GM21619 (cell line): ENCODE data around the gene CDK1.
A peak's percentile ranks its signal among the peaks of the same experiment; 100 is the strongest.

Experiments used
- ATAC-seq: cut with Tn5 transposase; IDR thresholded peaks from one replicate; pipeline ENCODE4 v1.9.1; 2021; ENCODE audit not compliant: unreplicated experiment

CDK1 gene

DNA sequence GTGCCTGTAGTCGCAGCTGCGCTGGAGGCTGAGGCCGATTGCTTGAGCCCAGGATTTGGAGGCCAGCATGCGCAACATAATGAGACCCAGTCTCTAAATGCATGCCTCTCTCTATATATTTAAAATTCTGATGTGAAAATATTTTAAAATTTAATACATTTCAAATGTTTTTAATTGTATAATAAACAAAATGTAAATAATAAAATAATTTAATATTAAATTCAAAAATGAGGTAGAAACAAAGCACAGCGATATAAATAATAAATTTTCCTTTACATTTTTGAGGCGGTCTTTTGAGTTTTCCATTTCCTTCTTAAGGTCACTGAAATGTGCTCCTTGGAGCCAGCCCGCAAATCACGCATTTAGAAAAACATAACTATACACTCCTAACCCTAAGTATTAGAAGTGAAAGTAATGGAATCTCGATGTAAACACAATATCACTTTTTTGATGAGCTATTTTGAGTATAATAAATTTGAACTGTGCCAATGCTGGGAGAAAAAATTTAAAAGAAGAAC lies 523 bp upstream of the CDK1 start:
- ATAC-seq, result peak; percentile 11

DNA sequence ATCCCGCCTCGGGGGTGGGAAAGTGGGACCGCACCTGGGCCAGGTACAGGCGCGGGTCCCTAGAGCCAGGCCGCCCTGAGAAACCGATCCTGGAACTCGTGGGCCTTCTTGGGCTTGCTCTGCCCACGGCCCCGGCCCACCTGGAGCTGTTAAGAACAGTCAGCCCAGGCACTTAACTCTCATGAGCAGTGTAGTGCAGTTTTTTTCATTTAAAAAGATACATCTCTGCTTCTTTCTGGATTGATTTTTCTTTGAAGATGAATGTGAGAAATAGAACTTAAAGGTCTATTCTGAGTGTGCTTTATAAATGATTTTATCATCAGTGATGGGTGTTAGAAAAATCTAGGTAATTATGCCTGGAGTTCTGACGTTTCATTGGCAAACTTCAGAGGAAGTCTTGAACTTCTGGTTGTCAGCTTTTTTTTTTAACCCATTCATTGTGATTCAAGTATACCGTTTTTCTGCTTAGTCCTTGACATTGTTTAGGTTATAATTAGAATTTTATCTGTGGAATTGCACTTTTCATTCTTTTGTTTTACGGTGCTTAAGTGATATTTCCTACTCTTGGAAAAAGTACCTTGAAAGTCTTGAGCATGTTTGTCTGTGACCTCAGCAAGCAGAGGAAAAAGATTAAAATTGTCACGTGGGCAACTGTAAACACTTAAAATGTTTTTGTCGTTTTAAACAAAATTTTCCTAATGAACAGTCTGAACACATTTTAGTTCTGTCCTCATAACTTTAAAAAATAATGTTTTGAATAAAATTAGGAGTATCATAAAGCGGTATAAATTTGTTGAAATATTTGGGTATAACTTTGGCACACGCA lies 906 bp downstream of the CDK1 start:
- ATAC-seq, result peak; percentile 12

DNA sequence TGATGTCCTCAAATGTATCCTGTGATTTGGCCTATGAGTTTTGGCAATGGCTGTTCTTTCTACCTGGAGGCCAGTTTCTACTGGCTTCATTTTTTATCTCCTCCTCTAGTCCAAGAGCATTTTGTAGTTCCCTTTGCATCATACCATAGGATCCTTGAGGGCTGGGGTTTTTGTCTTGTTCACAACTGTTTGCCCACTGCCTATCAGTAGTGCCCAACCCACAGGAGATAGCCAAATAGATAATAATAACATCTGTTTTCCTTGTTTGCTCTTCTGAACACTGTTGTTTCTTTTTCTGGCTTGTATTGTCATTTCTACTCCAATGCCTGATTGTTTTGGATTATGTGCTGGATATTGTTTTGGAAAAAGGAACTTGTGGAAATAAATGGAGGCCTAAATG lies 3.4 kb downstream of the CDK1 start:
- no peak for ATAC-seq

DNA sequence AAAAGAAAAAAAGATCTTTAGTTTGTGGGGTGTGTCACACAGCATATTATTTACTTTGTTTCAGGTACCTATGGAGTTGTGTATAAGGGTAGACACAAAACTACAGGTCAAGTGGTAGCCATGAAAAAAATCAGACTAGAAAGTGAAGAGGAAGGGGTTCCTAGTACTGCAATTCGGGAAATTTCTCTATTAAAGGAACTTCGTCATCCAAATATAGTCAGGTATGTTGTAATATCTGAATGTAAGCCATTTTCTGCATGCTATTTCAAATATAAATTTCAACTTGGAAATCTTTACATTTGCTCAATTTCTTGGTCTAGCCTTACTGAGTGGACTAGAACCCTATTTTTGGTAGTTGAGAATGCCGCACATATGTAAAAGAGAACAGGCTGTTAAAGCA lies 6.4 kb downstream of the CDK1 start:
- no peak for ATAC-seq

DNA sequence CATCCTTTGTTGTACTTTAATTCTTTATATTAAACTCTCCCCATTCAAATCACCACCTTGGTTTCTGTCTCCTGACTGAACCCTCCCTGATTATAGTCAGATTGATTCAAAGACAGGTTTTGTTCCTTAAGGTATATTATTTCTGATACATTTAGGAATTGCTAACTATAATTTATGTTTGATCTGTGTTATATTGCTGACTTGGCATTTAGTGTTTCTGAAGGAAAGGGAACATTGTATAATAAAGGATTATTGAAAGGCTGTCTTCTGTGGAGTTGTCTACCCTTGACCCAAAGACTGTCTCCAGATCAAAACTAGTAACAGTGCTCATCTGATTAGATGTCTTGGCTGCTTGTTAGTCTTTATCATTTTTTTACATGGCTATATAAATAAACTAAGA lies 10.3 kb downstream of the CDK1 start:
- ATAC-seq, result no peak

DNA sequence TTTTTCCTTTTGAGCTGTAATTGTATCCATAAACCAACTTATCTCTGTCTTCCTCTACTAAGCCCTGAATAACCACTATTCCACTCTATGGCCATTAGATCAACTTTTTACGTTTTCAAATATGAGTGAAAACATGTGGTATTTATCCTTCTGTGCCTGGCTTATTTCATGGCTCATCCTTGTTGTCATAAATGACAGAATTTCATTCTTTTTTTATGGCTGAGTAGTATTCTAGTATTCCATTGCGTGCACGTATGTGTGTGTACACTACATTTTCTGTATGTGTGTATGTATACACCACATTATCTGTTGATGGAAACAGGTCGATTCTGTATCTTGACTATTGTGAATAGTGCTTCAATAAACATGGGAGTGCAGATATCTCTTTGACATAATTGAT lies 11.1 kb downstream of the CDK1 start:
- no peak for ATAC-seq

DNA sequence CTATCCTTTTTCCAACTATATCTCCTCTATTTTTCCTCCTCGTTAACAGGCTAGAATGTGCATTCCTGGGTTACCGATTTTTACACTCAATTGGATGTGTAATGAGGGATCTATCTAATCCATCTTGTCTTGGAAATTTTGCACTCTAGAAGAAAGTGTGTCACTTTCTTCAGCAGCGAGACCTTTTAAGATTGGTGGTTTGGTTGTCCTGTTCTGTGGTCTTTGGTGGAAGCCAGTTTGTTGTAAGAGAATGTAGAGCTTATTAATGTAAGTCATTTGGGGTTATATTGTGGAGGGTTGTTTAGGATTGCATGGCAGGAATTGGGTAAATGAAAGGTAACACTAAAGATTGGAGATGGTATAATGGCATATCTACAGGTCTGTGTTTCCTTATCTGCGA lies 16.7 kb downstream of the CDK1 start:
- no peak for ATAC-seq

DNA sequence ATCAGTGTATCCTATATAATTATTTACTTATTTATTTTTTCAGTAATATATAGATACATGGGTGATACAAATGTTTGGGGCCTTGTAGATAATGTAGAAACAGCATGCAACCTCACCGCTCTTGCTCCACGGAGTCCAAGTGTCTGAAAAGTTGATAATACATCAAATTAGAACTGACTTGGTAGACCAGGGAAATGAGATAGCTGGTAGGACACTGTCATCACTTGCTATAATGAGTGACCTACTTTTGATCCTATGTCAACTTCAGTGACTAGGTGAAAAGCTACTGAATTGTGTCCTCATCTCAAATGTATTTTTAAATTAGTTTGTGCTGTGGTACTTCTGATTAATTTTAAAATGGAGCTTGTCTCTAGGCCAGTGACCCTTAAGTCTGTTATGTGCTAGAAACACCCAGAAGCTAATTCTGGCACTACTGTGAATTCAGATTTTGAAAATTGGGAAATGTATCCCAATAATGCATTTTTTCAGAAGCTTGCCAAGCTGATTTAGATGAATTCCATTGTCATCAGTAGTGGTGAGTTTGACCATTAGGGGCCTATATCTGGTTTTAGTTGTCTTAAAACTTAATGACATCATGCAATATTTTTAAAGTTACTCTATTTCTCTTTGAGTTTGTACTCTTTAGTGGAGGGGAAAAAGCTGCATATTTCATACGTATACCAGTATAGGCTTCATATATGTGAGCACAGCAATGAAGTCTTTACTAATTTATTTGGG lies 17.4 kb downstream of the CDK1 start:
- ATAC-seq, result no peak

DNA sequence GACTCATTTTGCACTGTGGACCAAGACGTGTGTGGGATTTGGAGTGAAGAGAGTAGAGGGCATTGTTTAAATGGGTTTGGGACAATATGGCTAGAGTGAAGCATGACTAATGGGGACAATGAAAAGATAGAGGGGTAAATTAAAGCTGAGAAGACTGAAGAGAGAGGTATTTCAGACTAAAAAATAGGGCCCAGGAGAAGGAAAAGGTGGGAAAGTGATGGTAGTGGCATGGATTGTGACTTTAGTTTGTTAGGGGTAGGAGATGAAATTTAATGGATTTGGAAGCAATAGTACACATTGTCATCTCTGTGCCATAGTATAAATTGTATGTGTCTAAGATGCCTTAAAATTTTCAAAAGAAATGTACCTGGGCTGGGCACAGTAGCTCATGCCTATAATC lies 18.2 kb downstream of the CDK1 start:
- no peak for ATAC-seq

DNA sequence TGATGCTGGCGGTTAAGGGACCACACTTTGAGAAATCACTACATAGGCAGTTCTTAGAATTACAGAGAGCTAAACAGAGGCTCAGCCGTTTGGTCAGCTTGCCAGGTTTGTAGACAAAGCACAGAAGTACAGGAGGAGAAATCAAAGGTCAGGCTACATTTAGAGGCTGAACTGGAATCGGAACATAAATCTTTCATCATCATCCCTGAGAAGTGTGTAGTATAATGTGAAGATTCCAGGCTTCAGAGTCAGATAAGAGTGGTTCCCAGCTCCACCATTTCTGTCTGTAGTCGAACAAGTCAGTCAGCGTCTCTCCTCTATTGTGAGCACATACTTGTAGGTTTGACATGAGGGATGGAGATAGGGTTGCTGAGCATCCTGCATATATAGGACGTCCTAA lies 18.9 kb downstream of the CDK1 start:
- ATAC-seq, result no peak

DNA sequence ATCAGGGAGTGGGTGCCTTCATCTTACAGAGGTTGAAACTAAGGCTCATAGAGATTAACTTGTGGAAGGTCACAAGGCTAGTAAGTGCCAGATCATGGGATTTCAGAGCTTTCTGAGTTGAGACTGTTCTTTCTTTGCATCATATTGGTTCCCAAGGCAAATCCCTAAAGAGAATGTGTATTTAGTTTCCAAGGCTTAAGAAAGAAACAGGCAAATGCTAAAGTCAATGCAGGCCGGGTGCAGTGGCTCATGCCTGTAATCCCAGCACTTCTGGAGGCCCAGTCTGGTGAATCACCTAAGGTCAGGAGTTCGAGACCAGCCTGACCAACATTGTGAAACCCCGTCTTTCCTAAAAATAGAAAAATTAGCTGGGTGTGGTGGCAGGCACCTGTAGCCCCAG lies 19.8 kb downstream of the CDK1 start:
- no peak for ATAC-seq

DNA sequence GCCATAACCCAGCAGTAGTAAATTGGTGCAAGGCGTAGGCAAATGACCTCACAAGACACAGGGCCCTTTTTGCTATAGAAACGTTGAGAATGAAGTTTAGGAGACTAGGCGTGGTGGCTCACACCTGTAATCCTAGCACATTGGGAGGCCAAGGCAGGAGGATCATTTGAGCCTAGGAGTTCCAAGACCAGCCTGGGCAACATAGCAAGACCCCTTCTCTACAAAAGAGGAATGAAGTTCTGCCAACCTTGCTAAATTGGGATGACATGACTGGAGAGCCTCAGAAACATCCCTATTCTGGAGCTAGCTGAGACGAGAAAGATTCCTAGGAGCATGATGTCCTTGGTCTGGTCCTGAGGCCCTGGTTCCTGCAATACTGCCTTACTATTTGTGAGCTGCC lies 20.6 kb downstream of the CDK1 start:
- no peak for ATAC-seq

DNA sequence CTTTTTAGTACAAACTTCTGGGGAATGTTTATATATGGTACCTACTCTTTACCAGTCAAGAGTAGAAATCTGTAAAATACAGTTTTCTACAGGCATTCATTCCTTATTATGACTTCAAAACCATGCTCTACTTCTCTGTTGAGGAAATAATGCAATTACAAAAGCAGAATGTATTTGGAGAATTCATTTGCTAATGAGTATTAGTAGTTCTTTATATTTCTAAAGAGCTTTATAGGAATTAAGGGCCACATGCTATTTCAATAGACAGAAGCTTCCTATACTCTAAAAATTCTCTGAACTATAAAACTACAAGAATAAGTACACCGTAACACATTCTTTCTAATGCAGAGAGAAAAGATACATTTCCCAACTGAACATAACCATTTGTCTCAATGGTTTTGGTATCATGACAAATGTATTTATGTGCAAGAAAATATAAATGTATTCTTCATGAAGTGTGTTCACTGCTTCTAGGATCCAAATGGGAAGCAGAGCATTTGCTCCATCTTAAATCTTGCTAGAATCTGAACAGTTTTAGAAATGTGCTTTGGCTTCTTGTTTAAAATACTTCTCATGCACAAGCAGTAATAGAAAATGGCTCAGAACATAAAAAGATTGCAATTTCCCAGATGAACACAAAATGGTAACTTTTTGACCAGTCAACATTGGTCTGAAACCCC lies 21.8 kb downstream of the CDK1 start:
- no peak for ATAC-seq

DNA sequence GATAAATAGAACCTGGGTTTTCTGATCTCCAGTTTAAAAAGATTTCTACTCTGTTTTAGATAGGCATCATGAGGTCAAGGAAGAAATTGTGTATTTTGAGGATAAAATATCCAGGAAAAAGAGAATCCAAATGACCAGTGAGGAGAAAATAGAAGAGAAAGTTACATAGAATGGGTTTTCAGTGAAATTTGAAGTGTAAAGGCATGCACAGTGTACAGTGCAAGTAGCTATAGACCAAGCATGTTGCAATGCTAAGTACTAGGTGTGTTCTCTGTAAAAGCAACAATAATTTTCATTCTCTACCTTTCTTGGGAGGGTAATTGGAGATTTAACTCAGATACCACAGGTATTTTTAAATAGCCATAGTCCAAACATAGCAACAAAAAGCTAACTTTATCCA lies 22.6 kb downstream of the CDK1 start:
- no peak for ATAC-seq

DNA sequence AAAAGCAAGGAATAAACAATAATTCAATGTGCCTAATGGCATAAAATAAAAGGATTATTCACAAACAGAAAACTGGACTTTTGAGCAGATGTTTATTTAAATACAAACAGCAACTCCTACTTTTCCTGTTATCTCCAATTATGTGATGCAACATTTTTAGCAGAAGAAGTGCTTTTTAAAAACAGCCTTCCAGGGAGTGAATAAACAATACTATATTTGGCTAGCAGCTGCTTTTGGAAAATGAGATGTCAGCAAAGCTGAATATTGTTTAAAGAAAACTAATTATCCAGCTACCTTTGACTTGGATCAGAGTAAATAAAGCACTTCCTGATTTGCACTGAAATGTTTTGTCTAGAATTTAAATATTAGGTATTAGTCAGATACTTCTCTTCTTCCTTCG lies 23.2 kb downstream of the CDK1 start:
- ATAC-seq, result no peak

DNA sequence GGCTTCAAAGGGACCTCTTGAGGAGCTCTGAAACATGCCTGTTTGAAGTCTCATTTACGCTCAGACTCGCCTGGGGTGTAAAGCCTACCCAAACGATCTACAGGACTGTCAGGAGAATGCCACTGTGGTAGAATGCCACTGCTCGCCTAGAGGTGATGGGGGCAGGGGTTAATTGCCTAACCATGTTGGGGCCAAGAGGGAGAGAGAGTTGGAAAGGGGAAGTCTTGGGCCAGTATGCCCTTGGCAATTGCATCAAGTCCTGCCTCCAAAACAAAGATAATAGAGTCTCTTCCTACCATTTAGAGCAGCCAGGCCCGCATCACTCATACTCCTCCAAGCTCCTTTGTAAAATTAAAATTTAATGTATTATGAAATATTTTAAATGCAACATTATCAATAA lies 25.2 kb downstream of the CDK1 start:
- no peak for ATAC-seq

DNA sequence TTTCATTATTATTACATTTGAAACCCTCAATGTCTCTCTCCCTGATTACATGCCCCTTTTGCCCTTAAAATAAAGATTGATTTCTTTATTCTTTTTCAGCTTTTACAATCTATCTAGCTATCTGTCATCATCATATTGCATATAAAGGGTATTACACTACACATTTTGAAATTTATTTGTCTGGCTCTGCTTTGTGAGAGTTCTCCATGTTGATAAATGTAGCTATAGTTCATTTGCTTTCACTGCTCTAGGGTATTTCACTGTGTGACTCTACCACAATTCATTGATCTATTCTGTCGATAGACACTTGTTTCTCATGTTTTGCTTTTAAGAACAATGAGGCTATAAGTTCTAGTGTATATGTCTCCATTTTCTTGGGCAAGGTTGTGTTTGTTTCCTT lies 25.6 kb downstream of the CDK1 start:
- ATAC-seq, result no peak

DNA sequence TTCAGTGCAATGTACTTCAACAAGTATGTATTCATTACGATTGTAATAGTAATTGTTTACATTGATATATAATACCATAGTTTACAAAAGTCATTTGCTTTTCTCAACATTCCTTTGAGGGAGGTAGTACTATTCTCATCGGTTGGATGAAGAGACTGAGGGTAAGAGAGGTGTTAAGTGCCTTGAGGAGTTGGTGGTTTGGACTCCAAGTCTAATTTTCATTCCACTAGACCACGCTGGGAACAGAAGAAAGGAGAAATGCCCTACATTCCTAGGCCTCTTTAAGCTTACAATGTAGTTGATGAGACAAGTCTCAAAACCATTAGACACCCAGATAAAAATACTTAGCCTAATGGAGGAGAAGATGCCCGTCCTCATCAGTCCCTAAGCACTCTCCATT lies 28.6 kb downstream of the CDK1 start:
- ATAC-seq, result no peak

DNA sequence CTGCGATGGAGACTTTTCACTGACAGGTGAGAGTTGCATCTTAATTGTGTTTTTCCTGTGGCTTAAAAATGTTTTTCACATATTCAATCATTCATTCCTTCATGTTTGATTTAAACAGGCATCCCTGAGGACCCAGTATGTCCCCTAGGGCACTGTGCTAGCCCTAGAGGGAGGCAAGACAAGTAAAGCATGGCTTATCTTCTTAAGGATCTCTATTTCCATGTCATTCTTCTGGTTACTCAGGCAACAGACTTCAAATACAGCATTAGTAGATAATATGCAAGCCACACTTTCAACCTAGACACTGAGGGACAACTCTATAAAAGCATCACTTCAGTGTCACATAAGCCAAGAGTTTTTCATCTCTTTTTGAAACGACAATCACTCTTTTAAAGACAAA lies 29.2 kb downstream of the CDK1 start:
- no peak for ATAC-seq

DNA sequence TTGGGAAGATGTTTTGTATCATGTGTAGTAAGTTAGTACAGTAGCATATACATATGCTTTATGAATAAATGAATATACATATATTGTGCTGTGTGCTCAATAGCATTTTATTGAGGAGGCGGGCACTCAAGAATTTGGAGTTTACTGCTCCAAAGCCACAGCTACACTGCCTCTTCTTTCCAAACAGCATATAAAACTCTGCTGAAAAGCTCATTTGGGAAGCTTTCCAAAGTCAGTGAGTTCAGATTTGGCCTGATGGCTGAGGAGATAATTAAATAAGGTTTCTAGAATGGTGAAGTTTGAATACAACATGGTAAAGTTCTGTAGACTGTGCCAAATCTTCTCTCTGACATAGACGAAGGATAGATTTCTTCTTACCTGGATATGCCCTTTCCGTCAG lies 29.8 kb downstream of the CDK1 start:
- no peak for ATAC-seq

DNA sequence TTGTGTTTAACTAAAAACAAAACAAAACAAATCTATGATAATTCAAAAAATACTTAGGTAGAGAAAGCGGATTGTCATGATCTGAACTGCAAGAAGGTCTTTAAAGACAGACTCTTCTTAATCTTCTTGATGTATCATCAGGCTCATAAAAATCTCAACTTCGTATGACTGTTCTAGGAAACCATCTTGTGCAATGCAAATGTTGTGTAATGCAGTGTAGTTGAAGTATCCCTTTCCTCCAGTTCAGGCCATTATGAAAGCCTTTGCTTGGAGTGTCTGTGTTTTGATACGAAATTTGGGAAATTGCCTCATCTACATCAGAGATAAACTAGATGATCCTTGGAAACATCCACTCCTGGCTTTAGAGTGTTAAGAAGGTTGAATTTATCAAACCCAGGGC lies 30.9 kb downstream of the CDK1 start:
- ATAC-seq, result no peak
